ENCODE results near the gene CAMK1. TPM values are rescaled to one million over a fixed set of nuclear protein-coding genes. Genes with fewer than 3 reads are reported as not detected.

CAMK1 gene
- total RNA-seq, 4 donors from 2014 or later, result 50.9 to 180 (median 77.6) TPM

DNA sequence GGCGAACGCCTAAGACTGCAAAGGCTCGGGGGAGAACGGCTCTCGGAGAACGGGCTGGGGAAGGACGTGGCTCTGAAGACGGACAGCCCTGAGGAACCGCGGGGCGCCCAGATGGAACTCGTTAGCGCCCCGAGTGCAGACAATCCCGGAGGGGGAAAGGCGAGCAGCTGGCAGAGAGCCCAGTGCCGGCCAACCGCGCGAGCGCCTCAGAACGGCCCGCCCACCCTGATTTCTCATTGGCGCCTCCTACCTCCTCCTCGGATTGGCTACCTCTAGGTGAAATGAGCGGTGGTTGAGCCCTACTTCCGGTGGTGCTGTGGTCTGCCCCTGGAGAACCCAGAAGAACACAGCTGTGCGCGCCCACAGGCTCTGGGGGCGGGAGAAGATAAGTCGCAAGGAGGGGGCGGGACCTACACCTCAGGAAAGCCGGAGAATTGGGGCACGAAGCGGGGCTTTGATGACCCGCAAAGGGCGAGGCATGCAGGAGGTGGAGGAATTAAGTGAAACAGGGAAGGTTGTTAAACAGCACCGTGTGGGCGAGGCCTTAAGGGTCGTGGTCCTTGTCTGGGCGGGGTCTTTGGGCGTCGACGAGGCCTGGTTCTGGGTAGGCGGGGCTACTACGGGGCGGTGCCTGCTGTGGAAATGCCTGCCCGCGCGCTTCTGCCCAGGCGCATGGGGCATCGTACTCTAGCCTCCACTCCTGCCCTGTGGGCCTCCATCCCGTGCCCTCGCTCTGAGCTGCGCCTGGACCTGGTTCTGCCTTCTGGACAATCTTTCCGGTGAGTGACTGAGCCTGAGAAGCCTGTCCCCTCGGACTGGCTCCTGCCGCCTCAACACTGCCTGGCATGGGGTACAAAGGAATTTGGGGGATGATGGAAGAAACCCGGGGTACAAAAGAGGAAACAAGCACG is 19.8 kb downstream of the CAMK1 start, which contains the start of gene OGG1:
TSS of gene OGG1 (plus strand) at position 308 of the 911 bp plus-strand sequence. CDS start at position 643, 335 bp downstream.
- peak; percentile 92 for DNase-seq (ENCODE audit: low spot score)
- ATAC-seq (ENCODE audit: low FRiP score), result peak; percentile 99
- no peak for TF ChIP-seq CTCF (IDR thresholded peaks at IDR 0.05)

- DNase-seq (ENCODE audit: low spot score) (no peak), ATAC-seq (ENCODE audit: low FRiP score) (peak; percentile 13)
- no peak for TF ChIP-seq CTCF (IDR thresholded peaks at IDR 0.05)
These were observed 20.5 kb downstream of the CAMK1 start for GRCh38 chr3:9749296-9749644.

DNA sequence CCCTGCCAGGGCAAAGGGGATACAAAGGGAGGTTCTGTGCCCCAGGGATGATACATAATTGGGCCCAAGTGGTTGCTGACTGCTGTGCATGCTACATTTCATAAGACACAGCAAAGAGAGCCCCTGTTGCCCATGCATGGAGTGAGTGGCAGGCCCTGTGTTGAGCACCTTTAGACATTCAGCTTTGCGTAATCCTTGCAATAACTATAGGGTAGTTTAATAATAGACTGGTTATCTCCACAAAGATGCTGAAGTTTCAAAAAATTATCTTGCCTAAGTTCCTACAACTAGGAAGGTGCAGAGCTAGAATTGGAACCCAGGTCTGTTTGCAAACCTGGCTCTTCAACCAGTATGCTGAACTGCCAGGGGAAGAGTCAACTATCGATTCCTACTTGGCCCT is 21.7 kb downstream of the CAMK1 start:
- ATAC-seq (ENCODE audit: low FRiP score) (no peak), DNase-seq (ENCODE audit: low spot score) (no peak)
- no peak for TF ChIP-seq CTCF (IDR thresholded peaks at IDR 0.05)

DNA sequence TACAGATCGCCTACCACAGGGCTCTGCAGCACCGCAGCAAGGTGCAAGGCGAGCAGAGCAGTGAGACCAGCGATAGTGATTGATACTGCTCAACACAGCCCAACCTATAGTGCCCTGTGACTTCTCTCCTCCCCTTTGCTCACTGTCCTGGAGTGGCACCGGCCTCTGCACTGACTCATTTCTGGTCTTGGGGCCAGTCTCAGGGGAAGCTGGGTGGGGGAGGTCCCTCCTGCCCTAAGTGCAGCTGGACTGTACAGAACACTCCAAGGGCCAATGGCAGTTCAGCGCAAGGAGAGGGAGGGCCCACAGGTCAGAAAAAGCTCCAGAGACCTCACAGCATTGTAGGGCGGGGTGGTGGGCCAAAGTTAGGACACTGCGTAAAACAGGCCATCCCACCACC is 22.5 kb downstream of the CAMK1 start:
- ATAC-seq (ENCODE audit: low FRiP score) (no peak), DNase-seq (ENCODE audit: low spot score) (no peak)
- TF ChIP-seq CTCF (IDR thresholded peaks at IDR 0.05), result no peak

DNA sequence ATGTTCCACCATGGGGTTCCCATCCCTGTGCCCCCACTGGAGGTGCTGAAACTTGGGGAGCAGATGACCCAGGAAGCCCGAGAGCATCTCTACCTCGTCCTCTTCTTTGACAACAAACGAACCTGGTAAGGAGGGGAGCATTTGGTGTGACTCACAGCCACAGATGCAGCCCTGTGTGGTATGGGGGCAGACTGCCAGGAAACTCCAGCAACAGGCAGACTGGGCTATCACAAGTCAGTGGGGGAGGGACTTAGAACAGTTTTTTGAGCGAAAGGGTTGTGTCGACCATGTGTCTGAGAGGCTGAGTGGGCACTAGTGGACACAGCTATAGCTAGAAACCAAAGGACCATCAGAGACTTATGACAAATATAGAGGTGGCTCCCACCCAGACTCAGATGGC is 23.4 kb downstream of the CAMK1 start:
- no peak for DNase-seq (ENCODE audit: low spot score)
- no peak for ATAC-seq (ENCODE audit: low FRiP score)
- no peak for TF ChIP-seq CTCF (IDR thresholded peaks at IDR 0.05)

DNA sequence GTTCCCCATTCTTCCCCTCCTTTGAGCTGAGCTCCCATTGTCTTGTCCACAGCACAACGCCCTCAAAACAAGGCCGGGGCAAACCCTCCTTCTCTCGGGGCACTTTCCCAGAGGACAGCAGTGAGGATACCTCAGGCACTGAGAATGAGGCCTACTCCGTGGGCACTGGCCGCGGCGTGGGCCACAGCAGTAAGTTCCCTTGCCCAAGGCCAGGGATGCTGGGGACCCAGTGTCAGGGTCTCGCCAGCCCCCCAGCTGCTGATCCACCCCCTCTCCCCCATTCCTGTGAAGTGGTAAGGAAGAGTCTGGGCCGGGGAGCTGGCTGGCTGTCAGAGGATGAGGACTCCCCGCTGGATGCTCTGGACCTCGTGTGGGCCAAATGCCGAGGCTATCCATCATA is 24.2 kb downstream of the CAMK1 start:
- no peak for TF ChIP-seq CTCF (IDR thresholded peaks at IDR 0.05)
- DNase-seq (ENCODE audit: low spot score), result no peak
- ATAC-seq (ENCODE audit: low FRiP score), result no peak

GRCh38 chr3:9744162-9744561 is 25.6 kb downstream of the CAMK1 start:
- ATAC-seq (ENCODE audit: low FRiP score), result no peak
- no peak for DNase-seq (ENCODE audit: low spot score)
- TF ChIP-seq CTCF (IDR thresholded peaks at IDR 0.05), result no peak
